Measurements from ENCODE around the gene USF2.

GRCh38 chr19:35281303-35281702 is 12.5 kb downstream of the USF2 start:
- TF ChIP-seq, protein P1, sequence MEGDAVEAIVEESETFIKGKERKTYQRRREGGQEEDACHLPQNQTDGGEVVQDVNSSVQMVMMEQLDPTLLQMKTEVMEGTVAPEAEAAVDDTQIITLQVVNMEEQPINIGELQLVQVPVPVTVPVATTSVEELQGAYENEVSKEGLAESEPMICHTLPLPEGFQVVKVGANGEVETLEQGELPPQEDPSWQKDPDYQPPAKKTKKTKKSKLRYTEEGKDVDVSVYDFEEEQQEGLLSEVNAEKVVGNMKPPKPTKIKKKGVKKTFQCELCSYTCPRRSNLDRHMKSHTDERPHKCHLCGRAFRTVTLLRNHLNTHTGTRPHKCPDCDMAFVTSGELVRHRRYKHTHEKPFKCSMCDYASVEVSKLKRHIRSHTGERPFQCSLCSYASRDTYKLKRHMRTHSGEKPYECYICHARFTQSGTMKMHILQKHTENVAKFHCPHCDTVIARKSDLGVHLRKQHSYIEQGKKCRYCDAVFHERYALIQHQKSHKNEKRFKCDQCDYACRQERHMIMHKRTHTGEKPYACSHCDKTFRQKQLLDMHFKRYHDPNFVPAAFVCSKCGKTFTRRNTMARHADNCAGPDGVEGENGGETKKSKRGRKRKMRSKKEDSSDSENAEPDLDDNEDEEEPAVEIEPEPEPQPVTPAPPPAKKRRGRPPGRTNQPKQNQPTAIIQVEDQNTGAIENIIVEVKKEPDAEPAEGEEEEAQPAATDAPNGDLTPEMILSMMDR (IDR thresholded peaks at IDR 0.05; ENCODE audit: poor library complexity, severe bottlenecking) = no peak
- TF ChIP-seq EZH2 (IDR thresholded peaks at IDR 0.05; ENCODE audit: borderline replicate concordance, insufficient read depth, low read length, poor library complexity, severe bottlenecking) = no peak

Data from neural cell (in vitro differentiated cells).